Panc1 (cell line): Measurements from ENCODE around the gene KRT76. TPM values are rescaled to one million over a fixed set of nuclear protein-coding genes. Genes with fewer than 3 reads are reported as not detected.

ENCODE experiments used
- ATAC-seq: fragments of 200-7000 bp; cut with Tn5 transposase; 2 replicates; pipeline ENCODE4 v1.9.1; 2020; ENCODE audit warnings: mild to moderate bottlenecking, moderate library complexity
- BruUV-seq: library from RNA; stranded (reverse); fragments of 400-500 nt; replicated peaks from 2 replicates; lab custom pipeline; 2021; lab: Mats Ljungman, UMichigan
- CTCF ChIA-PET: fragments of 300-600 bp; sonication (Branson Sonifier 250); formaldehyde crosslinking; loops from one replicate; lab custom pipeline; 2022; ENCODE audit warnings: antibody characterized with exemption; lab: Charles Lee
- POLR2A ChIA-PET: fragments of 300-600 bp; sonication (Branson Sonifier 250); formaldehyde crosslinking; loops from one replicate; lab custom pipeline; 2022; ENCODE audit warnings: antibody characterized with exemption; lab: Charles Lee
- DNase-seq: peaks from one replicate; pipeline ENCODE4 v3.0.0-alpha.2; 2010; ENCODE audit warnings: low read depth, low spot score
- H3K27ac ChIP-seq: 2 replicates; pipeline ENCODE4 v1.5.1; 2011; ENCODE audit warnings: mild to moderate bottlenecking, low read length, inconsistent platforms
- H3K27me3 ChIP-seq: fragments of 200-500 bp; sonication (Bioruptor generic); 2 replicates; pipeline ENCODE4 v1.6.0; 2014; ENCODE audit warnings: low read length, inconsistent platforms; ENCODE audit not compliant: control insufficient read depth, insufficient read depth
- H3K36me3 ChIP-seq: fragments of 200-500 bp; sonication (Bioruptor generic); 2 replicates; pipeline ENCODE4 v1.5.1; 2014; ENCODE audit warnings: inconsistent platforms, mild to moderate bottlenecking, low read length, moderate library complexity; ENCODE audit not compliant: control insufficient read depth, insufficient read depth
- H3K4me1 ChIP-seq: 2 replicates; pipeline ENCODE4 v1.5.1; 2011; ENCODE audit warnings: inconsistent platforms, mild to moderate bottlenecking, low read length, moderate library complexity; ENCODE audit not compliant: control insufficient read depth, insufficient read depth
- H3K4me3 ChIP-seq, 2 experiments: 2 replicates each; pipeline ENCODE4 v1.5.1; 2011 to 2012; ENCODE audit warnings: low read depth in 2 of 2, low read length in 2 of 2, mild to moderate bottlenecking in 2 of 2, inconsistent platforms in 1 of 2, moderate library complexity in 1 of 2
- H3K9me3 ChIP-seq: fragments of 200-500 bp; sonication (Bioruptor generic); 2 replicates; pipeline ENCODE4 v1.5.1; 2014; ENCODE audit warnings: low read depth, mild to moderate bottlenecking, inconsistent platforms, low read length, moderate library complexity; ENCODE audit not compliant: control insufficient read depth, insufficient read depth
- CTCF ChIP-seq: fragments of 450-650 bp; IDR thresholded peaks from 2 replicates; pipeline ENCODE4 v1.5.1; 2017; ENCODE audit warnings: mild to moderate bottlenecking
- POLR2AphosphoS5 ChIP-seq: IDR thresholded peaks from 2 replicates; pipeline ENCODE4 v1.6.1; 2012; ENCODE audit warnings: mild to moderate bottlenecking, low read depth, low read length, moderate library complexity
- SIN3A ChIP-seq: IDR thresholded peaks from 2 replicates; pipeline ENCODE4 v1.6.1; 2012; ENCODE audit warnings: low read depth, mild to moderate bottlenecking, low read length, moderate library complexity, borderline replicate concordance; ENCODE audit not compliant: insufficient read depth
- TCF7L2 ChIP-seq: IDR thresholded peaks from 2 replicates; pipeline ENCODE4 v1.6.1; 2011; ENCODE audit warnings: mild to moderate bottlenecking, low read depth, low read length, inconsistent platforms
- in situ Hi-C: cut with HindIII; loops from 2 replicates; pipeline ENCODE4 v1.10.0; 2016; ENCODE audit warnings: low sequenced_read_pairs, low pct_unique_long_range_greater_than_20kb
- intact Hi-C: fragments of 100-400 bp; cut with micrococcal nuclease; formaldehyde crosslinking; loops from one replicate; pipeline ENCODE4 v1.10.0; 2022; ENCODE audit not compliant: unreplicated experiment
- total RNA-seq: library from RNA; stranded (reverse); gene quantifications from one replicate; pipeline ENCODE4 v1.2.1, GENCODE V29; 2021; ENCODE audit not compliant: unreplicated experiment
- TF ChIP-seq, protein P1 (sequence below), 2 experiments: IDR thresholded peaks; 2 replicates each; pipeline ENCODE4 v1.6.1; 2011 to 2012; ENCODE audit warnings: low read depth in 2 of 2, control low read depth in 1 of 2, low read length in 1 of 2, mild to moderate bottlenecking in 1 of 2, moderate library complexity in 1 of 2; ENCODE audit not compliant: insufficient read depth in 1 of 2

Gene KRT76
- total RNA-seq, 1 experiment from 2014 or later: not detected

- no peaks in the 10 kb centered on the region for H3K9me3 ChIP-seq
- ChIA-PET POLR2A (no interaction called here), CTCF (no interaction called here)
- H3K4me3 ChIP-seq: no peak overlapping the region
- in situ Hi-C loops (no loop called here), intact Hi-C loops (no loop called here)
- H3K4me1 ChIP-seq: no peaks in the 10 kb centered on the region
- no peak overlapping the region for H3K27ac ChIP-seq
- peaks cover 6% of the 10 kb centered on the region; the same call in 1 of the 2 replicates for H3K27me3 ChIP-seq
- BruUV-seq: no TSS peak
- H3K36me3 ChIP-seq: no peaks in the 10 kb centered on the region
- TF ChIP-seq POLR2AphosphoS5 (no peak), CTCF (no peak), SIN3A (no peak), TCF7L2 (no peak)
- TF ChIP-seq, protein P1, sequence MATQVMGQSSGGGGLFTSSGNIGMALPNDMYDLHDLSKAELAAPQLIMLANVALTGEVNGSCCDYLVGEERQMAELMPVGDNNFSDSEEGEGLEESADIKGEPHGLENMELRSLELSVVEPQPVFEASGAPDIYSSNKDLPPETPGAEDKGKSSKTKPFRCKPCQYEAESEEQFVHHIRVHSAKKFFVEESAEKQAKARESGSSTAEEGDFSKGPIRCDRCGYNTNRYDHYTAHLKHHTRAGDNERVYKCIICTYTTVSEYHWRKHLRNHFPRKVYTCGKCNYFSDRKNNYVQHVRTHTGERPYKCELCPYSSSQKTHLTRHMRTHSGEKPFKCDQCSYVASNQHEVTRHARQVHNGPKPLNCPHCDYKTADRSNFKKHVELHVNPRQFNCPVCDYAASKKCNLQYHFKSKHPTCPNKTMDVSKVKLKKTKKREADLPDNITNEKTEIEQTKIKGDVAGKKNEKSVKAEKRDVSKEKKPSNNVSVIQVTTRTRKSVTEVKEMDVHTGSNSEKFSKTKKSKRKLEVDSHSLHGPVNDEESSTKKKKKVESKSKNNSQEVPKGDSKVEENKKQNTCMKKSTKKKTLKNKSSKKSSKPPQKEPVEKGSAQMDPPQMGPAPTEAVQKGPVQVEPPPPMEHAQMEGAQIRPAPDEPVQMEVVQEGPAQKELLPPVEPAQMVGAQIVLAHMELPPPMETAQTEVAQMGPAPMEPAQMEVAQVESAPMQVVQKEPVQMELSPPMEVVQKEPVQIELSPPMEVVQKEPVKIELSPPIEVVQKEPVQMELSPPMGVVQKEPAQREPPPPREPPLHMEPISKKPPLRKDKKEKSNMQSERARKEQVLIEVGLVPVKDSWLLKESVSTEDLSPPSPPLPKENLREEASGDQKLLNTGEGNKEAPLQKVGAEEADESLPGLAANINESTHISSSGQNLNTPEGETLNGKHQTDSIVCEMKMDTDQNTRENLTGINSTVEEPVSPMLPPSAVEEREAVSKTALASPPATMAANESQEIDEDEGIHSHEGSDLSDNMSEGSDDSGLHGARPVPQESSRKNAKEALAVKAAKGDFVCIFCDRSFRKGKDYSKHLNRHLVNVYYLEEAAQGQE (IDR thresholded peaks at IDR 0.05; ENCODE audit: insufficient read depth in 1 of 2, low read depth in 2 of 2, low read length in 1 of 2): no peak
- ATAC-seq: no peak
- no peak for DNase-seq
Observed at GRCh38 chr12:52806821-52807543, 29.8 kb upstream of the KRT76 start.

- intact Hi-C loops (no loop called here), in situ Hi-C loops (no loop called here)
- BruUV-seq: no TSS peak
- TF ChIP-seq, protein P1 (IDR thresholded peaks at IDR 0.05; ENCODE audit: insufficient read depth in 1 of 2, low read depth in 2 of 2, low read length in 1 of 2): no peak
- TF ChIP-seq CTCF (no peak), POLR2AphosphoS5 (no peak), TCF7L2 (no peak), SIN3A (no peak)
- Histone ChIP-seq H3K4me3 (no peak overlapping the region), H3K27ac (no peak overlapping the region), H3K27me3 (peaks cover 6% of the 10 kb centered on the region; the same call in 1 of the 2 replicates), H3K36me3 (no peaks in the 10 kb centered on the region), H3K4me1 (no peaks in the 10 kb centered on the region), H3K9me3 (no peaks in the 10 kb centered on the region)
- DNase-seq (no peak), ATAC-seq (no peak)
- ChIA-PET POLR2A (no interaction called here), CTCF (no interaction called here)
Observed at GRCh38 chr12:52806169-52806811, 29.1 kb upstream of the KRT76 start.
